ENCODE data around the gene SEMA6D.

The SEMA6D gene

GRCh38 chr15:47814620-47815019, 97.3 kb downstream of the SEMA6D start:
- no peak overlapping the region for H3K4me3 ChIP-seq (ENCODE audit: low read depth, low read length)
- peaks cover 7% of the 10 kb centered on the region for H3K4me1 ChIP-seq (ENCODE audit: control insufficient read depth, insufficient read depth, low read length)
- H3K9me3 ChIP-seq (ENCODE audit: control insufficient read depth, insufficient read depth, low read length) = no peaks in the 10 kb centered on the region
- no peak overlapping the region for H3K9ac ChIP-seq (ENCODE audit: low read depth, low read length)
- no peaks in the 10 kb centered on the region for H3K36me3 ChIP-seq (ENCODE audit: control insufficient read depth, insufficient read depth, low read length)
- H3K27me3 ChIP-seq (ENCODE audit: control insufficient read depth, insufficient read depth, low read length) = no peaks in the 10 kb centered on the region

- Histone ChIP-seq H3K36me3 (ENCODE audit: control insufficient read depth, insufficient read depth, low read length) (no peaks in the 10 kb centered on the region), H3K9me3 (ENCODE audit: control insufficient read depth, insufficient read depth, low read length) (no peaks in the 10 kb centered on the region), H3K4me1 (ENCODE audit: control insufficient read depth, insufficient read depth, low read length) (peaks cover 7% of the 10 kb centered on the region), H3K4me3 (ENCODE audit: low read depth, low read length) (no peak overlapping the region), H3K27me3 (ENCODE audit: control insufficient read depth, insufficient read depth, low read length) (no peaks in the 10 kb centered on the region), H3K9ac (ENCODE audit: low read depth, low read length) (no peak overlapping the region)
Observed at GRCh38 chr15:47817969-47818548, 100.8 kb downstream of the SEMA6D start.

- Histone ChIP-seq H3K27me3 (ENCODE audit: control insufficient read depth, insufficient read depth, low read length) (no peaks in the 10 kb centered on the region), H3K4me3 (ENCODE audit: low read depth, low read length) (no peak overlapping the region), H3K9ac (ENCODE audit: low read depth, low read length) (no peak overlapping the region), H3K4me1 (ENCODE audit: control insufficient read depth, insufficient read depth, low read length) (peaks cover 7% of the 10 kb centered on the region), H3K9me3 (ENCODE audit: control insufficient read depth, insufficient read depth, low read length) (no peaks in the 10 kb centered on the region), H3K36me3 (ENCODE audit: control insufficient read depth, insufficient read depth, low read length) (no peaks in the 10 kb centered on the region)
Observed at GRCh38 chr15:47819158-47819557, 101.9 kb downstream of the SEMA6D start.

- H3K27me3 ChIP-seq (ENCODE audit: control insufficient read depth, insufficient read depth, low read length) = no peaks in the 10 kb centered on the region
- H3K4me3 ChIP-seq (ENCODE audit: low read depth, low read length) = no peak overlapping the region
- H3K9me3 ChIP-seq (ENCODE audit: control insufficient read depth, insufficient read depth, low read length) = no peaks in the 10 kb centered on the region
- no peak overlapping the region for H3K9ac ChIP-seq (ENCODE audit: low read depth, low read length)
- H3K4me1 ChIP-seq (ENCODE audit: control insufficient read depth, insufficient read depth, low read length) = peaks cover 7% of the 10 kb centered on the region
- H3K36me3 ChIP-seq (ENCODE audit: control insufficient read depth, insufficient read depth, low read length) = no peaks in the 10 kb centered on the region
Observed at GRCh38 chr15:47820057-47820746, 102.9 kb downstream of the SEMA6D start.

GRCh38 chr15:47820747-47821319, 103.5 kb downstream of the SEMA6D start:
- no peaks in the 10 kb centered on the region for H3K27me3 ChIP-seq (ENCODE audit: control insufficient read depth, insufficient read depth, low read length)
- peaks cover 7% of the 10 kb centered on the region for H3K4me1 ChIP-seq (ENCODE audit: control insufficient read depth, insufficient read depth, low read length)
- H3K4me3 ChIP-seq (ENCODE audit: low read depth, low read length) = no peak overlapping the region
- H3K9ac ChIP-seq (ENCODE audit: low read depth, low read length) = no peak overlapping the region
- H3K9me3 ChIP-seq (ENCODE audit: control insufficient read depth, insufficient read depth, low read length) = no peaks in the 10 kb centered on the region
- H3K36me3 ChIP-seq (ENCODE audit: control insufficient read depth, insufficient read depth, low read length) = no peaks in the 10 kb centered on the region

GRCh38 chr15:47822048-47822447, 104.7 kb downstream of the SEMA6D start:
- Histone ChIP-seq H3K36me3 (ENCODE audit: control insufficient read depth, insufficient read depth, low read length) (no peaks in the 10 kb centered on the region), H3K9me3 (ENCODE audit: control insufficient read depth, insufficient read depth, low read length) (no peaks in the 10 kb centered on the region), H3K27me3 (ENCODE audit: control insufficient read depth, insufficient read depth, low read length) (no peaks in the 10 kb centered on the region), H3K4me3 (ENCODE audit: low read depth, low read length) (no peak overlapping the region), H3K4me1 (ENCODE audit: control insufficient read depth, insufficient read depth, low read length) (peaks cover 7% of the 10 kb centered on the region), H3K9ac (ENCODE audit: low read depth, low read length) (no peak overlapping the region)

Measured in iPS-15b (cell line).